Measurements from ENCODE around the gene ADTRP.
A peak's percentile ranks its signal among the peaks of the same experiment; 100 is the strongest.
"Not testable (repeated sequence)": the region's sequence is repeated elsewhere in the genome, so short reads cannot be mapped to it uniquely, and the experiment has no call there.

ADTRP gene

GRCh38 chr6:11722220-11722619 lies 56.4 kb downstream of the ADTRP start:
- DNase-seq: no peak

- no peak for DNase-seq
Observed at GRCh38 chr6:11718463-11718862, 60.1 kb downstream of the ADTRP start.

GRCh38 chr6:11718031-11718430 lies 60.6 kb downstream of the ADTRP start:
- DNase-seq: no peak

DNA sequence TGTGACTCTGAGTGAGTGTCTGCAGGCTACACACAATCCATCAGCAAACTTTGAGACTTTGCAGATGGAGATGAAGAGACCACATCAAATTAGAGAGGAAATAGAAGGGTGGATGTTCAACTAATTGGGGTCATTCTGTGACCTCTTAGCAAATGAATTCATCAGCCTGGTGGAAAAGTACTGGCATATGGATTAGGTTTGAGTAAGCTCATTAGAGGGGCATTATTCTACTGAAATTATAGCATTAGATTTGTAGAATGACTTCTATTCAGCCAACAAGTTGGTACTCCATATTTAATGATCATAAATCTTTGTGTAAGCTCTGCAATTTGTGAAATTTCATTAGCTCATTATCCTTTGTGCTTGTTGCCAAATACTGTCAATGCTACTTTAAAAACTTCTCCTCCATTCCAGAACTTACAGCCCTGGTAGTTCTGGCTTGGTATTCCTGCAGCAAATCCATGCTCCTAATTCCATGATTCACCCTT lies 63.8 kb downstream of the ADTRP start:
- no peak for DNase-seq

DNA sequence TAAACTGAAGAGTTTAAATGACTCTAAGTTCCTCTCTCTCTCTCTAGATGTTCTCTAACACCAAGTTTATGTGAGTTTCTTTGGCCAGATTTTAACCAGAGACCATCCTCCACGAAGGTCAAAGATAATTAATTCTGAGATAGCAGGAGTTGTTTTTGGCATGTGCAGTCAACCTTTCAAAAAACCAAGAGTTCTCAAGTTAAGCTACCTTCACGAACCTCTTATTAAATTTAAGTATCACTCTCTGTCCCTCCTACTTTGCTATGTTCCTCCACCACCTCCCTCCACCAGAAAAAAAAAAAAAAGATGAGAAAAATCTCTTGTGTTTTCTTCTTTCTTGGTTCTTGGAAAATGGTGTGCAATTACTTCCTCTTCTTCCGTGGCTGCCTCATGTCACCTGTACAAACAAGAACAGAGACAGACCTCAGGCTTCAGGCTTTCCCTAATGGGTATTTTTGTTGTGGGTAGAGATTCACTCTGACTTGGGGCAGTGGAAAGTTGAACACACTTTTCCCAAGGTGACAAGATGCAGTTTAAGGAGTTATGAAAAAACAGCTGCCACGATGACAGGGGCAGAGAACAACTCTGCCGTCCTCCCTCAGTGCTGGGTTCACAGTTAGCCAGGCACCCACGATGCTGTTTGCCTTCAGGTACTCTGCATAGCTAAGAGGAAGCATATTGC lies 64.3 kb downstream of the ADTRP start:
- DNase-seq: no peak

GRCh38 chr6:11712760-11713159 lies 65.8 kb downstream of the ADTRP start:
- no peak for DNase-seq

GRCh38 chr6:11711984-11712711 lies 66.5 kb downstream of the ADTRP start:
- DNase-seq: no peak

DNA sequence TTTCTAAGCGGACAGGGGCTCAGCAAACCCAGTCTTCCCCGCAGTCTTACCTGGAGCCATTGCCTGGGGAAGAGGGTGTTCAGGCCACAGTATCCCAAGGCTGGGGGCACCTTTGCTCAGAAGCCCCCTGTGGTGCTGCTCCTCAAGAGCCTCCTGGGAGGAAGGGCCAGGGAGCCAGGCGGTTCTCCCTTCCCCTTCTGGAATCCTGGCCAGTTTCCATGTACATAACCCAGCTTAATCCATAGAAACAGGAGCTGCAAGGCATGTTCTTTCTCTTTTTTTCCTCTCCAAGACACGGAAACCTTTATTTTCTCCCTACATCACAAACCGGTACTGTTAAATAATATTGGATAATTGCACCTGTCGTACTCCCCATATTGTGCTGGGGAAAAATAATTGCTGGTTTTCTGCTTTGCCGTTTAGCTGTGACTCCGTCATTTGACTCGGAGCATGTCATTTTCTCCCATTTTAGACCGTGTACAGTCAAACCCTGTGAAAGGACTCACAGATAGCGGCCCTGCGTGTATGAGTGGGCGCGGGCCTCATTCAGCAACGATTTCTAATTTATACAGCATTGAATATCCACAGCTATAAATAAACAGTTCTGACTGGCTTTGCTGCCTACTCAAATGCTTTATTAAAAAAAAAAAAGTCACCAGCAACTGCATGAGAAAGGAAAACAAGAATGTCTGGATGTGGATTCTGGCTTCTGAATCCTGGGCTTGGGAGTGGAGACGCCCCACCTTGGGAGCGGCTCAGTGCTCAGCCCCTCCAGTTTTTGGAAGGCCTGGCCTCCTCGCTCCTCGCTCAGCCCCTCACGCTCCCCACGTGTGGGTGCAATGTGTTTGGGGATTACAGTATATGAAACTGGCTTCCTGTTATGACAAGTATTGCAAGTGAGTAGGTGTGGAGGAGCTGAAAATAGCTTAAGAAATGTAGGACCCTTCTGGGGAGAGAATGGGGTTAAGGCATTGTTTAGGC lies 67.3 kb downstream of the ADTRP start:
- DNase-seq: no peak

DNA sequence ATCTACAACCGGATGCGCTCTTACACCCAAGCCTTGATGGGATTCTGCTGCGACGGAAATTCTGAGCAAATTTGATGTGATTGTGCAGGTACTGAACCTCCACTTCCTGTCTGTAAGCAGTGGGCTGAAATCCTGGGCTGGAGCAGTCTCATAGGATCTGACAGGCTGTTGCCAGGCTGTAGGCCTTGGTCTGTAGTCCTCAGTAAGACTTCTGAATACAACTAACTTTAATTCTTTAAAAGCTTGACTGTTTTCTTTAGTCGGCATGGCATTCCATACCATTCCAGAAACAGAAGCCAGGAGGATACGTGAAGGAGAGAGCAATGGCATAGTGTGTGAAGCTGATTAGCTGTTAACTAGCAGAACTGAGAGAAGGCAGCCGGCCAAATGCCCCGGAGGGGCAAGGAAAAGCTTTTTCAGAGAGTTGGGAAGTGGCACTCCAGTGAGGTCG lies 68.3 kb downstream of the ADTRP start:
- DNase-seq: no peak

DNA sequence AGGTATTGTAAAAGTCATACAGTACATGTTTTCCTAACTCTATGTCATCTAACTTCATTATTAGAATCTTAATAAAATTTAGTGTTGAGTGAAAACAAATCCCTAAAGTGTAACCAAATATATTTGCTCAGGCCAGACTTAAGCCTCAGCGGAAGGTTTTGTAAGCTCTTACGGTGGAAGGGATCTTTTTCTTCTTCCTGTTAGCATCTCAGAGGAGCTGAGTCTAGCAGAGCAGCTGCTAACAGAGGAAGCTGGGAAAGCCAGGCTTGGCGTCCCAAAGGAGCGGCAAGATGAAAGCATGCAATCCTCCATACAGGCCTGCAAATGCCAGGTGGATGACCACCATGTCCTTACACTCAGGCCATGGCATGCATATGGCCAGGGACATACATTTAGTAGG lies 72.4 kb downstream of the ADTRP start:
- no peak for DNase-seq

DNA sequence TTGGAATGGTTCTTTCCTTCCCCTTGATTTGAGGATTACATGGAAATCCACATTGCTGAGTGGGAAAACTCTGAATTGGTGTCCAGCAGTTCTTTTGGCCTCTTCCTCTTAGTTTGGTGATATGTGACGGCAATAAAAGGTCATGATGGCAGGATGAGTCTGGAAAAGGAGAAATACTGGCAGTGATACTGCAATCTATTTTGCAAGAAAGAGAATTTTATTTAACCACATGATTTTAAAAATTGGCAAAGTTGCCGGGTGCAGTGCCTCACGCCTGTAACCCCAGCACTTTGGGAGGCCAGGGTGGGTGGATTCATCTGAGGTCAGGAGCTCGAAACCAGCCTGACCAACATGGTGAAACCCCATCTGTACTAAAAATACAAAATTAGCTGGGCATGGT lies 73.1 kb downstream of the ADTRP start:
- DNase-seq: no peak

DNA sequence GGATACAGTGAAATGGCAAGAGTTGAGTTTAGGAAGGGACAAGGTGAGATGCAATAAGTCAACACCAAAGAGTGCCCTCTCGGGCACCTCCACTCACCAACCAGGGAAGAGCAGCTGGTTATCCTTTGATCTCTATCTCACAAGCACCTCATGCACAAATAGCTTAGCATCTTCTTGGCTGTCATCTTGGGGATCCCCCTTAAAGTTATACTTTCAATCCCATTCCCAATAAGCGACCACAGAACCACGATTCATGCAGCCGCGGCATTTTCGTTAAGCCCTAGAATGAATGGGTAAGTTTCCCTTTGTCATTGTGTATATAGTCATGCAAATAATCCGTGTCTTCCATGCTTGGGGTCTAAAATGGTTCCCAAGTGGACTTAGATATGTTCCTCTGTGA lies 73.5 kb downstream of the ADTRP start:
- DNase-seq: no peak

- no peak for DNase-seq
Observed at GRCh38 chr6:11703725-11704124, 74.9 kb downstream of the ADTRP start.

DNA sequence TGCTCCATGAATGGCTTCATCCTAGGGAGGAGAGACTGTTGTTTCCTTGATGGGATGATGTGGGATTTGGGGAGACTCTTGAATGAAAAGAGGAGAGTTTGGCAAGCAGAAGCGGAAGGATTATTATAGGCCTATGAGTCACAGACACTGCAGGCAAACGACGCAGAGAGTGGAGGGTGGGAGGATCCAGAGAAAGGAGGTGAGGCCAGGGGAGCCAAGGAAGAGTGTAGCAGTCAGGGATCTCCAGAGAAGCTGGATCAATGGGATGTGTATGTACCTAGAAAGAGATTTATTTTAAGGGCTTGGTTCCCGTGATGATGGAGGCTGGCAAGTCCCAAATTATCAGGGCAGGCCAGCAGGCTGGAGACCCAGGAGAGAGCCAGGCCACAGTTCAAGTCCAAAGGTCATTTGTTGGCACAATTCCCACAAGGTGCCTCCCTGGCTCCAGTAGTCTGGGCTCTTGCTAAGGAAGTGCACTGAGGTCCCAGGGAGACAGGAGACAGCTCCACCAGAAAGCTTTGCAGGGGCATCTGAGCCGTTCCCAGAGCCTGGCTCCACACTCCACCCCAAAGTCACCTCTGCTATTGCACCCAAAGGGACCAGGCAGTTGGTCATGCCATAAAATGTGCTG lies 76.0 kb downstream of the ADTRP start:
- DNase-seq: no peak

- DNase-seq: no peak
Observed at GRCh38 chr6:11702089-11702488, 76.5 kb downstream of the ADTRP start.

- DNase-seq: no peak
Observed at GRCh38 chr6:11701573-11701972, 77.0 kb downstream of the ADTRP start.

DNA sequence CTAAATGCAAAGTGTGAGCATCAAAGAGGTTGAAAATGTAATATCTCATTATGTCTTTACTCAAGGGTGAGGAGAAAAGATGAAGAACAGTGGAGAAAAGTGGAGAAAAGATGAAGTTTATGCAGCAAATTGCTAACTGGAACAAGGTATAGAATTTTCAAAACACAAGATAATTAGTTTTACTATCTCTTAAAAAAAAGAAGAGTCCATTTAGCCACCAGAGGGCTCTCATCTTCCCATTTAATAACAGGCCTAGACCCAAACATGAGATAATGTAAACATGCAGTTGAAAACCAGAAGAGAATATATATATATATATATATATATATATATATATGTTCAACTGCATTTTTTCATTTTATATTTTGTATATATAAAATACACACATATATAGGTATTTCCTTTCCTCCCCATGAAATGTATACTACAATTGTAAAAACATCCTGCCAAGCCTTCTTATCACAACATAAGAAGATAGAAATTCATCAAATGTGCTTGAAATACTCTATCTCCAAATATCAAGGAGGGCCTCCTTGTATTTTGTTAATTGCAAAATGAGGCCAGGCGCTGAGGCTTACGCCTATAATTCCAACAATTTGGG lies 78.4 kb downstream of the ADTRP start:
- peak in 1 of 2 experiments; percentile 3 for DNase-seq

DNA sequence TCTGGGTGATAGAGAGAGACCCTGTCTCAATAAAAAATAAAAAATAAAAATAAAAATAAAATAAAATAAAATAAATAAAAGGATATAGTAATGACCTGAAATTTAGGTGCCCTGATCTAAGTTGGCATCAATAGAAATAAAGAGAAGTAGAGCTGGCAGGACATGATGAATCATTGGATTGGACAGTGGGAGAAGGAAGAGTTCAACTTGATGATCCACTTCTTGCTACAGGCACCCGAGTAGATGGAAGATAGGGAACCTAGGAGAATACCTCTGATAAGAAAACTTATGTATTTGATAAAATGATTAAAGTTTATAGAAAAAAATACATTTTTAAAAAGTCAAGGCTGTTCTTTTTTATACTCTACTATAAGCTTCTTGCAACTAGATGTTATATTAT lies 79.0 kb downstream of the ADTRP start:
- no peak for DNase-seq

DNA sequence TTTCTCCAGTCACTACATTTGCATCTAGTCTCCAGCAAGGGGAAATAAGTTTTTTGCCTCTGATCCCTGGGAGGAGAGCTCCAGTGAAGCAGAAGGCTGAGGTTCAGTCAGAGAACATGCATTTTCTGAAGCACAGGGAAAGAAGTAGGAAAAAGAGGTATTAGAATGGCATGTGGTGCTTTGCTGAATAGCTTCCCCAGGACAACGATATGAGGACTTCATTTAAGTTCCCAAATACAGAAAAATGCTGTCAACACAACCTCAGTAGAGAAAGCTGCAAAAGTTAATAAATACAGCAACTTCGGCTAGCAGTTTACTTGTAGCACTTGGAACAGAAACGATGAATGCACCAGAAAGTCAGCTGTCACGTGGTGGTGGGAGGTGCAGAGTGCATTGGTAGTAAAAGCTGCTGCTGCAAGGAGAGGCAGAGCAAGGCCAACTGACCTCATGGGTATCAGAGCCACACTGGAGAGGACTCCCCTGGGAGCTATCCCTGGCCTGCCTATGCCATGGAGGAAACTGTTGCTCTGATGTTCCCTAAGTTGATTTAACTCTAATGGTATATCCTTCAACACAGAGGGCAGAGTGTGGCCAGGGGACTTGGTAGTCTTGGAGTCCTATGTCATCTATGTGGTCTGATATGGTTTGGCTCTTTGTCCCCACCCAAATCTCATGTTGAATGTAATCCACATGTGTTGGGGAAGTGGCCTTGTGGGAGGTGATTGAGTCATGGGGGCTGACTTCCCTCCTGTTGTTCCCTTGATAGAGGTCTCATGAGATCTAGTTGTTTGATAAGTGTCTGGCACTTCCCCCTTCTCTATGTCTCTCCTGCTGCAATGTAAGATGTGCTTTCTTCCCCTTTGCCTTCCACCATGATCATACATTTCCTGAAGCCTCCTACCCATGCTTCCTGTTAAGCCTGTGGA lies 85.9 kb downstream of the ADTRP start:
- no peak for DNase-seq

DNA sequence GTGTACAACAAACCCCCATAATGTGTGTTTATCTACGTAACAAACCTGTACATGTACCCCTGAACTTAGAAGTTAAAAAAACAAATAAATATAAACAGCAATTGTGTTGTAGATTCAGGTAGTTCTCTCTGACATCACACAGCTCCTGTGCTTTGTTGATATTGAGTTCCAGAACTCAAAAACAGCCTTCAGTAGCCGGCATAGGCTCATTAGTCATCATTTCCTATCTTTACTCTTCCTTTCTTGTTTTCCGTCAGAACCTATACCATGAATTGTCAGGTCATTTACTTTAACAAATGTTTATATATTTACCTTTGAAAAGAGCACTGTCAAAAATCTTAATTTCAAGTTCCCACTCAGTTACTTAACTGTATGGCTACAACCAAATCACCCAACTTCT lies 88.8 kb downstream of the ADTRP start:
- no peak for DNase-seq

DNA sequence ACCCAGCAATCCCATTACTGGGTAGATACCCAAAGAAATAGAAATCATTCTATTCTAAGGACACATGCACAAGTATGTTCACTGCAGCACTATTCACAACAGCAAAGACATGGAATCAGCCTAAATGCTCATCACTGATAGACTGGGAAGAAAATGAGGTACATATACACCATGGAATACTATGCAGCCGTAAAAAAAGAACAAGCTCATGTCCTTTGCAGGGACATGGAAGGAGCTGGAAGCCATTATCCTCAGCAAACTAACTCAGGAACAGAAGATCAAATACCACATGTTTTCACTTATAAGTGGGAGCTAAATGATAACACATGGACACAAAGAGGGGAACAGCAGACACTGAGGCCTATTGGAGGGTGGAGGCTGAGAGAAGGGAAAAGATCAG lies 89.2 kb downstream of the ADTRP start:
- DNase-seq: not testable (repeated sequence)

Measured in NCI-H187 (cell line).